Activated T-helper 1 cell treated with Interleukin-2 at 50 U/mL for 16 hours (primary cell): Measurements from ENCODE around the gene POGZ.

Experiments used
- DNase-seq: peaks from one replicate; pipeline ENCODE4 v3.0.0-alpha.2; 2020; ENCODE audit warnings: low read depth

POGZ gene, protein sequence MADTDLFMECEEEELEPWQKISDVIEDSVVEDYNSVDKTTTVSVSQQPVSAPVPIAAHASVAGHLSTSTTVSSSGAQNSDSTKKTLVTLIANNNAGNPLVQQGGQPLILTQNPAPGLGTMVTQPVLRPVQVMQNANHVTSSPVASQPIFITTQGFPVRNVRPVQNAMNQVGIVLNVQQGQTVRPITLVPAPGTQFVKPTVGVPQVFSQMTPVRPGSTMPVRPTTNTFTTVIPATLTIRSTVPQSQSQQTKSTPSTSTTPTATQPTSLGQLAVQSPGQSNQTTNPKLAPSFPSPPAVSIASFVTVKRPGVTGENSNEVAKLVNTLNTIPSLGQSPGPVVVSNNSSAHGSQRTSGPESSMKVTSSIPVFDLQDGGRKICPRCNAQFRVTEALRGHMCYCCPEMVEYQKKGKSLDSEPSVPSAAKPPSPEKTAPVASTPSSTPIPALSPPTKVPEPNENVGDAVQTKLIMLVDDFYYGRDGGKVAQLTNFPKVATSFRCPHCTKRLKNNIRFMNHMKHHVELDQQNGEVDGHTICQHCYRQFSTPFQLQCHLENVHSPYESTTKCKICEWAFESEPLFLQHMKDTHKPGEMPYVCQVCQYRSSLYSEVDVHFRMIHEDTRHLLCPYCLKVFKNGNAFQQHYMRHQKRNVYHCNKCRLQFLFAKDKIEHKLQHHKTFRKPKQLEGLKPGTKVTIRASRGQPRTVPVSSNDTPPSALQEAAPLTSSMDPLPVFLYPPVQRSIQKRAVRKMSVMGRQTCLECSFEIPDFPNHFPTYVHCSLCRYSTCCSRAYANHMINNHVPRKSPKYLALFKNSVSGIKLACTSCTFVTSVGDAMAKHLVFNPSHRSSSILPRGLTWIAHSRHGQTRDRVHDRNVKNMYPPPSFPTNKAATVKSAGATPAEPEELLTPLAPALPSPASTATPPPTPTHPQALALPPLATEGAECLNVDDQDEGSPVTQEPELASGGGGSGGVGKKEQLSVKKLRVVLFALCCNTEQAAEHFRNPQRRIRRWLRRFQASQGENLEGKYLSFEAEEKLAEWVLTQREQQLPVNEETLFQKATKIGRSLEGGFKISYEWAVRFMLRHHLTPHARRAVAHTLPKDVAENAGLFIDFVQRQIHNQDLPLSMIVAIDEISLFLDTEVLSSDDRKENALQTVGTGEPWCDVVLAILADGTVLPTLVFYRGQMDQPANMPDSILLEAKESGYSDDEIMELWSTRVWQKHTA (N-terminal part only)

DNA sequence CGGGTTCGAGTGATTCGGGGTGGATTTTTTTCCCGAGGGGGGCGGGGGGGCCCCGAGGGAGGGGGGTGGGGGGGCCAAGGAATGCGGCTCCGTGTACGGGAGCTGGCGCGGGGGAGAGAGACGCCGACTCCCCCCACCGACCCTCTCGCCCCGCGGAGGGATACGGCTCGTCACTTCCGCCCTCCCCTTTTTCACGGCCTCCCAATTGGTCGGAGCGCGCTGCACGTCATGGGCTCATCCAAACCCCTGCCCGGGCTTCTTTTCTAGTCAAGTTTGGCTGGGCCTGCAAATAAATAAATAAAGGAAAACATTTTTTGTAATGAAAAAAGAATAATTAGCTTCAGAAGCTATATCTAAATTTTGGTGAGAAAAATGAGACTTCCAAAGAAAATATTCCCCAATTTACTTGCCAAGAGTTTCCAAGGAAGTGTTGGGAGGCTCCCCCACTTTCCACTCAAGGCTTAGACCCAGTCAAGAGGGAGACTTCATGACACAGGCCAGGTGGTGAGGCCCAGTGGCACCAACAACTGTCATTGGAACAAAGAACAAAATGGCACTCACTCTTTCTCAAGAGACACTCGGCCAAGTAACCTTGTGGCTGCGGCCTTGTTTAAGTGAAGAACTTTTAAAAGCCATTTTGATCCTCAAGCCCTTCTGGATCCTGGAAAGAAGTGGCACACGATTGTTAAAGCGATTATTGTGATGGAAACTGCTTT lies at the start of gene POGZ:
TSS of gene POGZ (minus strand) at position 164 of the 716 bp plus-strand sequence. CDS start 17,290 bp downstream, outside the sequence.
- peak; percentile 87 for DNase-seq

DNA sequence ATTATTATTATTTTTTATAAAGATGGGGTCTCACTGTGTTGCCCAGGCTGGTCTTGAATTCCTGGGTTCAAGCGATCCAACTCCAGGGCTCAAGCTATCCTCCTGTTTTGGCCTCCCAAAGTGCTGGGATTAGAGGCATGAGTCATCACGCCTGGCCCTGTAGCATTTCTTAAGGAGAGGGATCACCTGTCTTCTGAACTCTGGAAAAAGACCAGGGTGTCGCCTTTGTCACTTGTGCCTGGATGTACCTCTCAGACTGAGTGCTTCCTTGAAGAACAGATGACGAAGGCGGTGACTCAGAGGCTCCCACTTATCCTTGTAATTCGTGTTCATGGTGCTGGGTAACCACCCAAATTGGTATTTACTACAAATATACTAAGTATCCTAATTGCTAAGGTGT lies 49.5 kb upstream of the POGZ start:
- no peak for DNase-seq

DNA sequence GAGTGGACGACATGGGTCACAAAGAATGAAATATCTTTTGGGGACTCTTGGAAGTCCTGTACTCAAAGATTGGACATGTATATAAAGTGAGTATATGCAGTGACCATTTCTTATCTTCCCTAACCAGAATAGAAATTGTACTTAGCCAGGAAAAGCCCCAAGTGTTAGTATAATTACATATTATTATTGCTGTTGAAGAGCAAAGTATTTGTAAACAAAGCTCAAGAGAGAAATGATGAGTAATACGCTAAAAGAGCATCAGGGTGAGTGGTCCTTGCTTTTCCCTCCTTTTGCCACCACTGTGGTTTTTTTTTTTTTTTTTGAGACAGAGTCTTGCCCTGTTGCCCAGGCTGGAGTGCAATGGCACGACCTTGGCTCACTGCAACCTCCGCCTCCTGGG lies 45.5 kb upstream of the POGZ start:
- DNase-seq: no peak

DNA sequence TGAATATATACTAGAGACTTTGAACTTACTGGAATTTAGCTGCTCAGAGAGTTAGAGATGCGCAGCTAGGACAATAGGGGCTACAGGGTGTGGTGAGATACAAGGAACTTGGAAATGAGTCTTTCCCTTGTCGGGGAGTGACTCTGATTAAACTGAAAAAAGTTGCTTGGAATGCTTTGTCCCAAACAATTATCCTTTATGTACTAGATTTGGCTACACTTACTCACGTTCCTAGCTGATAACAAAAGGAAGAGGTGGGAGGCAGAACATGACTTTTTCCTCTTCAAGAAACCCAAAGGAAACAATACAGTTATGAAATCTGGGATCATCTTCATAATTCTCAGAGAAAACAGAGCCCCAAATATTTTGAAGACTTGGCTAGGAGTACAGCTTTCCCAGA lies 45.0 kb upstream of the POGZ start:
- no peak for DNase-seq

DNA sequence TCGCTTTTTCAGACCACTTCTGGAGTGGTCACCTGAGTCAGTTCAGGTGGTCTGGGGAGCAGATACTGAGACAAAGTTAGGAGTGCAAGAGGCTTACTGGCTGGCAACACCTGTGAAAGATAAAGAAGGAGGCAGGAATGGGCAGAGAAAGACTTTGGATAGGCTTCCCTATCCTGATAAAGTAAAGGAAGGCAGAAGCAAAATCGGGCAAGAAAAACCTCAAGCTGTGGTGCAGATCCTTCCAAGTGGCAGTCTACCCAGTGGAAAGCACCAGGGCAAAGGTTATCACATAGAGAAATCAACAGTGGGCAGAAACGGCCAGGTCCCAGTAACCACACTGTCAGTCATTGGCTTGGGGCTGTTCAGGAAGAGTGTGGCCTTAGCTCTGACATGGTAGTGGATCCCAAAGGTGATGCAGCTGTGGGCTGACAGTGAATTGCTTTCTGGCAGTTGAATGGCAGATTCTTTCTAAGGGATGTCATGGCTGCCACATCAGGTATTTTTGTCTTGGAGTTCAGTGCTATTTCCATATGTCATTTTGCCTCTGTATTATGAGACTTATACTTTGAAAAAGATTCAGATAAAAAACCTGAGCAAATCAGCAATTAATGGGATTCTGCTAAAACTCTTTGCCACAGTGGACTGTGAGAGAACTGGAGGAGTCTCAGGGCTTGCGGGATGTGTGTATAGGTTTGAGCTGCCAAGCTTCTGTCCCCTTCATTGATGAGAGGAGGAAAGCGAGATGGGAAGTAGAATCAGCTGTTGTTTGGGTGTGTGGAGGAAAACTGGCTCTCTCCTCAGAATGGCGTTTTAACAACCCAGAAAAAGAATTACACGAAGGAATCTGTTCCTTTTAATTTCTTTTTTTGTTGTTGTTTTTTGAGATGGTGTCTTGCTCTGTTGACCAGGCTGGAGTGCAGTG lies 43.8 kb upstream of the POGZ start:
- no peak for DNase-seq

DNA sequence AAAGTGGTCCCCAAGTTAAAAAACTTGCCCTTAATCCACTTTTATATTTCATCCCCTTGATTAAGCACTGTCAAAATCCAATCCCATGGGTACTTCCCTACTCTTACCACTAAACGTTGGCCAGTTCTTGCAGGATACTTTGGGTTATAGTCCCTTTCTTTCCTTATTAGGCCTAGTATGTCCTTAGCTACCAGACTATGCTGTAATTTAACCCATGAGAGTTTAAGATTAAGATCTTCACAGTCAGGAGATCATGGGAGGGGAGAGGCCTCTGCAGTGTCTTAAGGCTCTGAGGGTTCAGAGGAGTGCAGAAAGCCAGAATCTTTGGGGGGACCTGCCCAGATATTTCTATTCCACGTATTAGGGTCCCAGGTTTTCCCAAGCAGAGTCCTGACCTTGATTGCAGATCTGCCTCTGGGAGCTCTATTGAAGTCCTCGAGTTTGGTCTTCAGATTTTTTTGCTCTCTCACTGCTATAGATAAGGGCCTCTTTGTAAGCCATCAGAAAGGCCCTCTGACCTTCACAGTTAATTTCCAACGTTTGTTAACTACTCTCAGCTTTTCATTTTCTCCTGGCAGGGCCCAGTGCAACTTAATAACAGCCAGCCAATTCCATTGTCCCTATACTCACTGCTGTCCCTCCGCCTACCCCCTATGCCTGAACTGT lies 42.9 kb upstream of the POGZ start:
- no peak for DNase-seq

DNA sequence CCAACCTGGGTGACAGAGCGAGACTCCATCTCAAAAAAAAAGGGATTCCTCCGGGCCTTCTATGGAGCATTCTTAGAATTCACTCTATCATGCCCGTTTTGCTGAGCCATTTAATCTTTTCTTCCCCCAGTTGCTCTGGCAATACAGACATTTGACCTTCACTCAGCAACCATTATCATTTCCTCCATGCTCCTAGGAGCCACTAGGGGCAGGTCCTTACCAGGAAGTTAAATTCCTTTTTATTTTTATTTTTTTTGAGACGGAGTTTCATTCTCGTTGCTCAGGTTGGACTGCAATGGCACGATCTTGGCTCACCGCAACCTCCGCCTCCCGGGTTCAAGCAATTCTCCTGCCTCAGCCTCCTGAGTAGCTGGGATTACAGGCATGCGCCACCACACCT lies 42.2 kb upstream of the POGZ start:
- DNase-seq: no peak

DNA sequence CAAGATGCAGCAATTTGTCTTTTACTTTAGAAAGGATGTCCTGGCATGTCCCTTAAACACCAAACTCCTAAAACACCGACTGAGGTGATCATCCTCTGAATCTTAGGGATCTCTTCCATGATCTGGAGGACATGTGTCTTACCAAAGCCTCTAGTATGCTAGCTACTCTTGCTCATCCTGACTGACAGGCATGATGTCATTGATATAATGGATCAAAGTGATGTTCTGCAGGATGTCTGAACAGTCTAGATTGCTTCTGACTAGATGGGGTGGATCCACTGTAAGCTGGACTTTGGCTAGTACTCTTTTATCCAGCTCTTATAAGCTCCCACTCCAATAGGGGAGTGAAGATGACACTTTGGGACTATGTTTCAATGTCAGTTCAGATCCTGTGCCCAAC lies 40.6 kb upstream of the POGZ start:
- no peak for DNase-seq

DNA sequence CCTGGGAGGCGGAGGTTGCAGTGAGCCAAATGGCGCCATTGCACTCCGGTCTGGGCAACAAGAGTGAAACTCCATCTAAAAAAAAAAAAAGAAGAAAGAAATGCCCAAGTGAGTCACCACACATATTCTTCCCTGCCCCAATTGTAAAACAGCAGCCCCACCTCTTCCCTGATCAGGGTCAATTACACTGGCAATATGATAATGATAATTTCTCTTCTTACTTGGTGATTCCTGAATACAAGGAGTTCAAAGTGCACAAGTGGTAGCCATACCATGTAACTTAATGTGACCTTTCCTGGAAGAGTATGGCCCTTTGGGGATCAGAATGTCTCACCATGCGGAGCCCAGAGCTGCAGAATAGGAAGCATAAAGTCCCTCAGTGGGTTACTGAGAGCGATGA lies 40.1 kb upstream of the POGZ start:
- no peak for DNase-seq

DNA sequence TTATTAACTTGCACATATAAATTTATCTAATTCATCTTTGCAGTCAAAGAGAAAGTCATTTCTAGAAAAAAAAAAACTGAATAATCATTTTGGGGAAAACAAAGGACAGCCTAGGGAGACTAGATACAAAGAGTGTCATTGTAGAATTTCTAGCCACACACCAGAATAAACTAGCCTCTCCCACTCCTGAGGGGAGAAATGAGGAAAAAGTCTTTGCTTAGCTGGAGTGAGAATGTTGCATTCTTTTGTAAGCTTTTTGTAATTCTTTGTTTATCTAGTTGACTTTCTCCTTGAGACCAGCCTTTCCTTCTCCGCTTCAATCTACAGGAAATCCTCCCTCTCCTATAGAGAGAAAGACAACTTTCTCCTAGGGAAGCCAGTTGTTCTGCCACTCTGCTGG lies 36.0 kb upstream of the POGZ start:
- no peak for DNase-seq

DNA sequence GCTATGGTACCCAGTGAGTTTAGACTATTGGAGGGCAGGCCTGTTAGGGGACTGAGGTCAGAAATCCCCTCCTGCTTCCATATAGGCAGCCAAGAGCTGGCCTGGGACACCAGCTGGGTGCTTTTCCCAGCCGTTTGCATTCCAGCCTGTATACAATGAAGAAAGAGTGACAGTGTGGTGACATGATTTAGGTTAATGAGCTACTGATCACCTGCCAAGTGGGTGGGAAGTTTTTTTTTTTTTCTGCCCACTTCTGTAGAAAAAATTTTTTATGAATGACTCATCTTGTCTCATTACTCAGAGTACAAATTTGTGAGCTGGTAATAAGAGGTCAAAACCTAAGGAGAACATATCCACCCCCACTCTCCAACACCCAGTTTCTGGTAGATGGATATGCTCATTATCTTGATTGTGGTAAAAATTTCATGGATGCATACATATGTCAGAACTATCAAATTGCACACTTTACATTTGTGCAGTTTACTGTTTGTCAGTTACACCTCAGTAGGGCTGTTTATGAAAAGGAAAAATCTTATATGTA lies 35.5 kb upstream of the POGZ start:
- no peak for DNase-seq

DNA sequence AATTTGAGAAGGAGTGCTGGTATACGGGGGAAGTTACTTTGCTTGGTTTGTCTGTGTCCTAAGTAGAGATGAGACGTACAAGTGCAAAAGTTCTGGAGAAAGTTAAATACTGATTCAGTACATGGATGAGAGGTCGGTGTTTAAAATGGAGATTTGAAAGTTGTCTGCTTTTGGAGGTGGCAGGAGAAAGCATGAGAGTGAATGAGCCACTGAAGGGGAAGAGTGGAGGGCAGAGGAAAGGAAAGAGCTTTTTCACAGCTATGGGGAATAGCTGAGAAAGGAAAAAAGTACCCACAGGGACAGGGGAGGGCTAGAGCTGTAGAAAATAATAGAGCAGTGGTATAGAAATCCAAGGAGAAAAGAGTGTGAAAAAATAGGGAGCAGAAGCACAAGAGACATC lies 33.7 kb upstream of the POGZ start:
- DNase-seq: no peak

DNA sequence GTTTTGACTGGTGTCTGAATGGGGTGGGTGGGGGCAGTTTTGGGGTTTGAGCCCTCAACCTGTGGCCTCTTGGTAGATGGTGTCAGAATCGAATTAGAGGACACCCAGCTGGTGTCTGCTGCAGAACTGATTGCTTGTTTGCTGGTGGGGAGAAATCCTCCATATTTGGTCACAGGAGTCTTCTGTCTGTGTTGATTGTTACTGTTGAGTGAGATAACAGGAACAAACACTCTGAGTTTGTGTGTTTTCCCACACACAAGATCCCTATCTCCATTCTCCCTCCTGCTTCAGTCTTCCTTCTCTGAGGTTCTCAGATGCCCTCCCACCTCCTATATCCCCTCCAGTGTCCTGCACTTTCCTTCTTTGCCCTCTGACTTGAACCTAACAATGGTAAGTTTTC lies 32.8 kb upstream of the POGZ start:
- DNase-seq: no peak

DNA sequence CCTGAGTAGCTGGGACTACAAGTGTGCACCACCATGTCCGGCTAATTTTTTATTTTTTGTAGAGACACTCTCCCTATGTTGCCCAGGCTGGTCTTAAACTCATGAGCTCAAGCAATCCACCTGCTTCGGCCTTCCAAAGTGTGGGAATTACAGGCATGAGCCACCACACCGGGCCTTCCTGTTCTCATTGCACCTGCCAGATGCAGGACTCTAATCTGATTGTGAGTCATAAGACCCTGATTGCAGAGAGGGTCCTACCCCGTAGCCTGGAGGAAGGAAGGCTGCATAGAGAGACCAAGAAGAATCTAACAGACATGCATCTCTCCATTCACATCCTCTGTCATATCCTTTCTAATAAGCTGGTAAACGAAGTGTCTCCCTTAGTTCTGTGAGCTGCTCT lies 32.3 kb upstream of the POGZ start:
- no peak for DNase-seq

DNA sequence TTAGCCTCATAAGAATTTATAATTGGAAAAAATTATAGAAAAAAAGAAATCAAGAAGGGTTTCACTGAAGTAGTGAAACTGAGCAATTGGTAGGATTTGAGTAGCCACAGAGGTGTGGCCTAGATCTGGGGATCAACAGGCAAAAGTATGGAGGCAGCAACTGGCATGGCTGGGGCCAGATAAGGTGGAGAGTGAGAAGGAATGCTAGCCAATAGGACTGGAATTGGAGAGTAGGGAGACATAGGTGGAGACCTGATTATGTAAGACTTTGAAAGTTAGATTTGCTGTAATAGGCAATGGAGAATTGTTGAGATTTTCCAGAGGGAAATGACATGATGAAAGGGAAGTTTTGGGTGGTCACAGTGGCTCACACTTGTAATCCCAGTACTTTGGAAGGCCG lies 27.3 kb upstream of the POGZ start:
- DNase-seq: no peak

DNA sequence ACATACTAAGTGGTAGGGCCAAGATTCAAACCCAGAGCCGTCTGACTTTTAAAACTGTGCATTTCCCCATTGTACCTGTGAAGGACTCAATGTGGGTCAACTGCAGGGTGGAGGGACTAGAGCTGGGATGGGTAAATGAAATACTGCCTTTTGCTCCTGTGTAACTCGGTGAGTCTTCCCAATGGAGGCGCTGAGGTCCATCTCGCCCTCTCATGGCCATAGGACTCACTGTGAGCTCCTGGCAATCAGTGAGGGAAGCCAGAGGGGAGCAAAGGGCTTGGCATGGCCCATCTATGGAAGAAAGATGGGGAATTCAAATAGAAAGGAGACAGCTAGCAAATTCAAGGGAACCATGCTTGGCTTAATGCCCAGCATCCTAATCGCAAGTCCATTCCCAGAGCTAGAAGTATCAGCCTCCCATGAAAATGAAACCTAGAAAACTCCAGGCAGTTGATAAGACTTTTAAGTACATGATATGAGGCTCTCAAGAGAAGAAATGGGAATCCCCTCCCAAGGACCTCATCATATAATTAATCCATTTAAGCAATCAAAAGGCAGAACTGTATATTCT lies 26.5 kb upstream of the POGZ start:
- no peak for DNase-seq

DNA sequence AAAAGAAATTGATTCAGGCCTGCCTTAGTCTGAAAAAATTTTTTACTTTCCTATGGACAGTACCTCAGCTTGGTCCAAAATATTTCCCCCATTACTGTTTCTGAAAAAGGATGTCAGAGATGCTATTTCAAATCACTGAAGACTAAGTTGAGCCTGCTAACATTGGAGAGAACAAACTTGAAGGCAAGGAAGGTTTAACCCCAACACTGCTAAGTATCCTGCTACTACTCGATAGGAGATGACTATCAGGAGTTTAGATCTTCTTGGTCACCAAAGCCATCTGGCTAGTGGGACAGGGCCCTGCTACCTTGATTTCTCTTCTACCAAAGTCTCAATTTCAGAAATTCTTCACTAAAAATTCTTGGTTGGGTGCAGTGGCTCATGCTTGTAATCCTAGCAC lies 22.7 kb upstream of the POGZ start:
- no peak for DNase-seq

DNA sequence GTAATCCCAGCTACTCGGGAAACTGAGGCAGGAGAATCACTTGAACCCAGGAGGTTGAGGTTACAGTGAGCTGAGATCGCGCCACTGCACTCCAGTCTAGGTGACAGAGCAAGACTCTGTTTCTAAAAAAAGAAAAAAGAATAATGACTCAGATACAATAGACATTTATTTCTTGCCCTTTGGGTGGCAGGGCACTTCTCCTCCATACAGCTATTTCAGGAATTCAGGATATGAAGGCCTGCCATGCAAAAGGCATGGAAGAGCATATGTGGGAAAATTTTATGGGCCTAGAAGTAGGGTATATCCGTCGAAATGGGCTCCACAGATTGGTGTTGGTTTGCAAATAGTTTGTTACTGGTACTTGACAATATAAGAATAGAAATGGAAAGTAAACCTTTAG lies 20.2 kb upstream of the POGZ start:
- DNase-seq: no peak

DNA sequence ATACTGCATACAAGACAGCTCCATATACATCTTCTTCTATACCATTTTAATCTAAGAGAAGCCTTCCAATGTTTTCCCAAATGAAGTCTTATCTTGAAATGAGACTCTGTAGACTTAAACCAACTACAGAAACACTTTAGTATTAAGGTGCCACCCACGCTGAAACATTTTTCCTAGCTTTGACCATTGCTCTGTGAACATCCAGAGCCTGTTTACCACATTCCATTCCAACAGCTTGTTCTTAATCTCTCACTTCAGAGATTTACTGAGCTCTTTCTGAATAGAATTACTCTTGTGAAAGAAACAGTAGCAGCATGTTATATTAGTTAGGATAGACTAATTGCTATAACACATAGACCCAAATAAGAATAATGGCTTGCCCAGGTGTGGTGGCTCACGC lies 19.6 kb upstream of the POGZ start:
- DNase-seq: no peak
